Left forelimb (tissue), 1 donor: Measurements from ENCODE around the gene TMEM63C.

Source experiments
- DNase-seq: peaks from one replicate; pipeline ENCODE4 v3.0.0-alpha.2; 2018; ENCODE audit warnings: low spot score

The TMEM63C gene

DNA sequence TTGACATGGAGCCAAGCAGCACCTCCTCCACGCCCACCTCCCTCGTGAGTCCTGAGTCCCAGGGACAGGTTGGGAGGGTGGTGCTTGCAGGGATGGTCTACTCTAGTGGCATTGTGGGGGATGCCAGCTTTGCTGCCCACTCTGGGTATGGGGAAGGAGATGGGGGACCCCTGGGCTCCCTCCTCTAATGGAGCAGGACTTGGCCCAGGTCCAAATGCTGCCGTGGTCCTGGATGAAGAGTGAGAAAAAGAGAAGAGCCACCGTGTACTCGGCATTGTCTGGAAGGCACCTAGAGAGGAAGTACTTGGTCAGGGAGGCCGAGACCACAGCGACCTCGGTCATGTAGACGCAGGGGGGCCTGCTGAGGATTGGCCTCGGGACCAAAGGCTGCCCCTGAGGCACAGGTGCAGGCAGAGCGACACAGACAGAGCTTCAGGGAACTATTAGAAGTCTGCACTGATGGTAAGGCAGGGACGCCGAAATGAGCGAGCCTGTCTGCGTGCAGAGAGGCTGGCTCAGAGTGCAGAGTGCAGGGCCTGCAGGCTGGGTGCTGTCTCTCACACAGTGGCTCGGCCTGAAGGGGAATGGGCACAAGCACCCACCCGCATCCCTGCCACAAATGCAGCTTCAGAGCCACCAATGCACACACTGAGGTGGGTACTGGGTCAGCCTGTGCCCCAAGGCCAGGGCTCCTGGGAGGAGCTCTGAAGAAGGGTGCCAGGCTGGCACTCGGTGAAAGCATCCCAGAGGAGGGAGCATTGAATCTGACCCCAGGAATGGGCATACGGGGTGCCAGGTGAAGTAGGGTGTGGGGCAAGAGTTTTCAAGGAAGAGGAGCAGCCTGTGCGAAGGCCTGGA lies 72.0 kb downstream of the TMEM63C start:
- no peak for DNase-seq

DNA sequence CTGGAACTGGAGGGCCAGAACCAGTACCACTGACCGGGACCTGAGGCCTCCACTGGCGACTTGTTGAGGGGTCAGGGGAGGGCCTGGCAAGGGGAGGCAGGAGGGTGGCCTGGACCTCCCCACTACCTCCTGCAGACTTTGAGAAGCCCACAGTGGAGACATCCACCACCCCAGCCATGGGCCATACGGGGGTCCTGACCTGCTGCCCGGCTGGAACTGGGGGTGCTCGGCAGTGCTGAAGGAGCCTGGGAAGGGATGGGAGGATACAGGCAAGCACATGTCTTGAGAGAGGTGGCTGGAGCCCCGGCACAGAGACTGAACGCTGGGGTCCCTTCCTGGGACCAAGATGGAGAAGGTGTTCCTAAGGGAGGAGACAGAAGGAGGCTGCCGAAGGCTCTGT lies 75.1 kb downstream of the TMEM63C start:
- DNase-seq = no peak

DNA sequence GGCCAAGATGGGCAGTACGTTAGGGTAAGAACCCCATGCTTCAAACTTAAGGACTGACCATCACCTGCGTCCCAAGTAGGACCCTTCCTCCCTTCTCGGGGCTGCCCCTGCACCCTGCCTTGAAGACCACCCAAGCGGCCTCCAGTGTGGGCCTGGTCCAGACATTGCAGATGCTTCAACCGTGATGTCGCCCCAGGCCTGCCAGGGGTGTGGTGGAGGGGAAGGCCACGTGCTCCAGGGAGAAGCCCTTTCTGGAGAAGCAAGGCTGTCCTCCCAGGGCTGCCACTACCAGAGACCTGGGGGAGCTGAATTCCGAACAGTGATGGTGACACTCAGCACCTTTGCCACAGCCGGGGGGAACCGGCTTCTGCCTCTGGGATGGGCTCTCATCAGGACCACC lies 76.1 kb downstream of the TMEM63C start:
- no peak for DNase-seq

DNA sequence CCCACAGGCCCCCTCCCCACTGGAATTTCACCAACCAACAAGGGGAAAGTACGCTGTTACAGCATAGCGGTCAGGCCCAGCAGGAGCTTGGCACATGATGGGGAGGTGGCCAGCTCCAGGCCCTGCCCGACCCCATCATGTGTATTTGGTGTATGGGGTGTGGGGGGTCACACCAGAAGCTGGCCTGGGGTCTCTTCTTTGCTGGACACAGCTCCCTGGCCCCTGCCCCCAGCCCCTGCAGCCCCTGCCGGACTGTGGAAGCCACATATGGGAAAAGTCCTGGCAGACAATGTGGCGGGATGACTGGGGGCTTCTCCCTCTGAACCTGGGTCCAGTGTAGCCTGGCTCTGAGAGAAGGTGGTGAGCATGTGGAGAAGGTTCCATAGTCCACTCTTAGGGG lies 77.0 kb downstream of the TMEM63C start:
- no peak for DNase-seq

DNA sequence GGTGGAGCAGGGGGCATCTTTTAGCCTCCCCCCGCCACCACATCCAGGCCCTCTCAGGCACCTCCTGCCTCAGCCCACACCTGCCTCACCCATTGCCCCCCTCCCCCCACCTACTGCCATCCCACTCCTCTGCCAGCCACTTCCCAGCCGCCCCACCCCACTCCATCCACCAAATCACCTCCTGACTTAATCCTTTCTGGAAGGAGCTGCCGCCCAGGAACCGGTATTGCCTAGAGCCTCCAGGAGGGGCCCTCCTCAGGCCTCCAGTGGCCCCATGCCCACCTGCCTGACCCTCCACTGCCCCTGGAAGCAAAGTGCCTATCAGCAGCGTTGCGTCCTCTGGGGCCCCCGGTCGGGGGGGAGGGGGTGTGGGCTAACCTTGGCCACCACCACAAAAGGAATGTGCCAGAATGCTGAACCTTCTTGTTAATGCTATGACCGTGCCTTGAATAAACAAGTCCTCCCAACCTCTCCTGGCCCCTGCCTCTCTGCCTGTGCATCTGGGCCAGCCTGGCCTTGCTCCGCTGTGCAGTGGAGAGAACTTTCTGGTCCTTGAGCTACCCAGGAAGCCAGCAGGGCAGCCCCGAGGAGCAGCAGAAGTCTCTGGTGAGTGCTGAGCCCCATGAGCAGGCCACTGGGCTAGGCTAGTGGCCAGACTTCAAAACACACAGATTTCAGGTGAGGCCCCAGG lies 77.6 kb downstream of the TMEM63C start:
- no peak for DNase-seq

DNA sequence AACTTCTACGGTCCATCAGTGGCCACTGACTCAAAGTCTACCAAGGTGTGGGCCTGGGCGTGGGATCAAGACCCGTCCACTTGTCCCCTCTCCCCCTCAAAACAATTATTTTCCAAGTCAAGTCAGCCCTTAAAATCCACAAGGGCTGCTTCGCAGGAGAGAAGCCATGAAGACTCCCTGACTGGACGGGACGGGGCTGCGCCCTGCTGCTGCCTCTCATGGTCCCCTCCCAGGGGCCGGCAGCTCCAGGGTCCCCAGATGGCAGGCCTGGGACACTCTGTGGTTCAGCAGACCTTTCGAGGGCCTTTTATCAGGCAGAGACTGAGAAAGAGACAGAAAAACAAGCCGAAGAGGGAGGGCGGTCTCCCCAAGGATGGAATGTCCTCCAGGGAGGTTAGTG lies 78.6 kb downstream of the TMEM63C start:
- DNase-seq = no peak

DNA sequence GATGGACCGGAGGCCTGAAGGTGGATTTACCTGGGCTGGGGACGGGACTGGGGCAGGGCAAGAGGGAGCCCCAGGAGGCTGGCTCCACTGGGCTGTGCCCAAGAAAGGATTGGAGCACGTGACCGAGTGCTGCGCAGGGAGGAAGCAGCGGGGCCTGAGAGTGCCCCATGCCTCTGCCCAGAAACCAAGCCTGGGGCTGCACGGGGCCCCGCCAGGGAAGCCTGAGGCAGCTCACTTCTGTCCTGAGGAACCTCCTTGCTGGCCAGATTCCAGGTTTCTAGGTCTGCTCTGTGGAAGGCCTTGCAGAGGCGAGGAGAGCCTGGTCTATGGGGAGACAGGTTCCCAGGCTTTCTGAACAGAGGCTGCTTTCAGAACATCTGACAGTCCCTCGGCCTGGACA lies 79.0 kb downstream of the TMEM63C start:
- no peak for DNase-seq

DNA sequence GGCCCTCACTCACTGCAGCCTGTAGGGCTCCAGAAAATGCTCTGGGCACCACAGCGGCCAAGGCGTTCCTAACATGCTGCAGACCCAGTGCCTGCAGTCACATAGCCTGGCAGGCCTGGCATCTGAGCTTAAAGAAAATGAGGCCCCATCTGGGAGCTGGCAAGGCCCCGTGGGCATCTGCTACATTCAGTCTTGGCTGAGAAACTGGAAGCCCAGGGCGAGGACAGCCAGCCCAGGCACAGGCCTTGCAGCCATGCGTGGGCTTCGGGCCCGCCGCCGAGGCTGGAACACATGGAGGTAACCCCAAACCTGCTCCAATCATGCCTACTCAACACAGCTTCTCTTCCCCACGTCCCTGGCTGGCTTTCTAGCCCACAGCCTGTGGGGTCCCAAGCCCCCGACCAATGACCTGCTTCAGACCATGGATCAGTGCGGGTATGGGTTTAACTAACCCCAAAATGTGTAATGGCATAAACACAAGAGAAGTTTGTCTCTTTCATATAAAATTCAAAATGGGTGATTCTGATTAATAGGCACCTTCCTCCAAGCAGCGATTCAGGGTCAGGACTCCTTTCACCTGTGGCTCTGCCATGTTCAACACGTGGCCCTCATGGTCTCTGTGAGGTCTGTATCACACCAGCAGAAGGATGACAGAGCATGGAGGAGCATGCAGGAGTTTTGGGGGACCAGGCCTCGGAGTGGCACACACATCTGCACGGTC lies 83.0 kb downstream of the TMEM63C start:
- no peak for DNase-seq

DNA sequence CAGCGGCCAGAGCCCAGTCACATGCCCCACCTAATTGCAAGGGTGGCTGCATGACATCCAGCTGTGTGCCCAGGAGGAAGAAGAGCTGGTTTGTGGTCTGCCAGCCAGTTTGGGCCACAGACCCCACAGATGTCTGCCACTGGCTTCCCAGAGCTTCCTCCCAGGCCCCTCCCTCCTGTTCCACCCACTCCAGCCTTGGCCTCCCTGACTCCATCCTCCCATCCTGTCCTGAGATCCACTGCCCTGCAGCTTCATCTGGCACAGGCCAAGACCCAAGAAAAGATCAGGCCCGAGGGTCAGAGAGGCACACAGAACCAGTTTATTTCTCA lies 83.6 kb downstream of the TMEM63C start:
- DNase-seq = no peak

DNA sequence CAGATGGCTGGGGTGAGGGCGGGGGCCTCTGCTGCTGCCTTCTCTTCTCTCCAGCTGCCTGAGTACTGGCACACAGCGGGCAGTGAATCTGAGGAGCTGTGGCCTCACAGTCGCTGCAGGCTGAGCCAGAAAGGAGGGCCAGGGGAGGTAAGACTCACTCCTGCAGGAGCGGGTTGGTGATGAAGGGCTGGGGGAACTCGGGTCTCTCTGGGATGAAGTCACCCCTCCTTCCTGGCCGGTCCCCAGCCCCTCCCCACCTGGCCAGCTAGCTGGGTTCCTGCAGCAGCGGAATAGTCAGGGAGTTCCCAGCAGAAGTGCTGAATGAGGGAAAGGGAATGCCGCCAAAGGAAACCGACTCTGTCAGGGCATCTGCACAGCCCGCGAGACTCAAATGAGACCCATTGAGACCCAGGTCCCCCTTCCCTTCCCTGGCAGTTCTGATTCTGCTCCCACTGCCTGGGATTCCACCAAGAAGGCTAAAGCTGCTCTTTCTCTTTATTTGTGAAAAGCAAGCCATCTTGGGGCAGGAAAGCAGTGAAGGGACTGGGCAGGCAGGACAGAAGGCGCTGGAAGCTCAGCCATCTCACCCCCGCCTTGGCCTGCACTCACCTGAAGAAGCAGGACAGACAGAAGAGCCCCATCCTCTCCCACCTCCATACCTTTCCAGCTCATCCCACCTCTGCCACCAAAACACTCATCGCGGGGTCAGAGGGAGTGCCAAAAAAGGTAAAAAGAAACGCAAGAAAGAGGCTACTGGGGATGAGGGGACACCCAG lies 84.2 kb downstream of the TMEM63C start:
- DNase-seq = no peak

DNA sequence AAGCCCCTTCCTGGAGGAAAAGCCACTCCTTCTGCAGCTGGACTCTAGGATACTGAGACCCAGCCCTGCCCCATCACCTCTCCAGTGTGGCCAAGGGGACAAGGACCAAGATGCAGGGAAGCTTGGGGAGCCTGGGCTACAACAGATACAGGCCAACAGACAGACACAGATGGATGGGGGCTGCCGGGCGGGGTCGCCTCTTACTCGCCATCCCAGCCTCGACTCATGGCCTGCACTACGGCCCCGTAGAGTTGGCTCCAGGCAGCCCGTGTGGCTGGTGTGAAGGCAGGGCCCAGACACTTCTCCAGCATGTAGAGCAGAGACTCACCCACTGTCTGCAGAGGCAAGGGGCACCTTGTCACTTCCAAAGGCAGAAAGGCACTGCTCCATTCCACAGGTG lies 84.7 kb downstream of the TMEM63C start:
- no peak for DNase-seq

DNA sequence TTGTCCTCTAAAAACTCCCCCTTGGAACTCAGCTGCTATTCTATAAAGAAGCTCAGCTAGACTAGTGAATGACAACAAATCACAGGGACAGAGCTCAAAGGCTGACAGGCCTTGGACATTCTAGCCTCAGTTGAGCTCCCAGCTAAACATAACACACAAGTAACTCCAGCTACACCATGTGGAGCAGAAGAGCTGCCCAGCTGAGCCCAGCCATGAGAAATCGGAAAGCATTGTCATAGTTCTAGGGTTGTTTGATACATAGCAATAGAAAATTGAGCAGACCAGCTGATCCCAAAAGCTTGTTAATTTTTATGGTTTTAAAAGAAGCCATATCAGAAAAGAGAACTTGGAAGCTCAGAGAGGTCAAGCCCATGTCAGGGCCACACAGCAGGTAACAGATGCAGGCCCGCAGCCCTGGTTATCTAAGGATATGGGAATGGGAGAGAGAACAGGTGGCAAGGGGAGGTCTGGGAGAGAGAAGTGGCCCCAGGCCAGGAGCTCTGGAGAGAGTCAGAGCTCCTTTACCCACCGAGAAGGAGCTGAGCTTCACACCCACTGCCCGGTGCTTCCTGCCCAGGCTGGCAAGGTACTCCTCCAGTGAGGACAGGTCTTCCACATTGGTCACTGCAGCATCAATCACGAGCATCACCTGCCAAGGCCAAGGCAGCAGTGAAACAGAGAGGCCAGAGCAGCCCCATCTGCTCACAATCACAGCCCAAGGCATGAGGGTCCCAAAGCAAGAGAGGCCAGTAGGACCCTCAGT lies 86.5 kb downstream of the TMEM63C start:
- DNase-seq = no peak

DNA sequence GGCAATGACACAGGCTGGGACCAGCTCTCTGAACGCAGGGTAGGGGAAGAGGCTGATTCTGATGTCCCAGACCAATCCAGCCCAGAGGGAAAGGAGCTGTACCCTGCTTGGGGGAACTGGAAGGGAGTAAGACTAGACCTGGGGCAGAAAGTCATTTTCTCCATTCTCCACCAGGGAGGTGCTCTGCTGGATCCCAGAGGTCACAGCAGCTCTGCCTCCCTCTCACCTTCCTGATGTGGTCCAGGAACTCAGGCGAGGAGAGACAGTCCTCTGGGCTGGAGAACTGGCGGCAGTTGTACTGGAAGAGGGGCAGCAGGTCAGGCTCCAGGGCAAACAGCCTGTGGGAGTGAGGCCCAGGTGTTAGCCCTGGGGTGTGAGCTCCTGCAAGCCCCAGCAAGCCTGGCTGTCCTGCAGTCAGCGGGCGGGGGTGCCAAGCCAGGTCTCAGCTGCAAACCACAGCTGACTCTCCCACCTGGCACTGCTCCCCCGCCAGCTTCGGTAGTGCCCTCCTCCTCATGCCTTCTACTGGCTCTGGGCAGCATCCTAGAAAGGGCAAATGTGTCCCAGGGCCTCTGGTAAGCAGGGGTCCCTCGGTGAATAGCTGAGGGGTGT lies 87.5 kb downstream of the TMEM63C start:
- DNase-seq = no peak

DNA sequence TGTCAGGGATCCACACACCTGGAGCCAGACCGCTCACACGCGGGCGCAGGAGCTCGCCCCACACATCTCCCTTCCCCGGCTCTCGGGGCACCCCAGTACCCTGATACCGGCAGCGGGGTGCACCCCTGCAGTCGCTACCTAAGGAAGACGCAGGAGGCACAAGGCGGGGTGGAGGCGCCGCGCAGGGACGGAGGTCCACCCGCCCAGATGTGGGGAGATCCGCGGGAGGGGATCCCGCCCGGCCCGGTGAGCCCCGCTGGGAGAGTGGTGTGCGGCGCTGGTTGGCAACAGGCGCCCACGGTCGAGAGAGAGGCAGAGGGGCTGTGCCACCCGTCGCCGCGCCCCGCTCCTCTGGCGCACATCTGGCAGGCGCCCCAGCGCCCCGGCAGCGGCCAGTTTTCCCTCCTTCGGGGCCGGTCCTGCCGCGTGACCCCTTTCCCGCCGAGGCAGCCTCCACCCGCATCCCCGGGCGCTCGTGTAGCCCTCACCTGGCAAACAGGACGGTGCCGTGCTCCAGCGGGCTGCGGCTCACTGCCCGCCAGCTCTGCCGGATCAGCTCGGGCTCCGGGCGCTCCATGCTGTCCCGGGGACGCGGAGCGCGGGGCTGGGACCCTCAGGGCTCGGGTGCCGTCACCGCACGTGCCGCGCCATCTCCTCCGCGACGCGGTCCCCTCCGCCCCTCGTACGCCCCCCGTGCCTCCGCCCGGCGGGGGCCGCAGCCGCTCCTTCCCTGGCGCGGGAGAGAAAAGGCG lies 88.9 kb downstream of the TMEM63C start:
- DNase-seq = no peak

DNA sequence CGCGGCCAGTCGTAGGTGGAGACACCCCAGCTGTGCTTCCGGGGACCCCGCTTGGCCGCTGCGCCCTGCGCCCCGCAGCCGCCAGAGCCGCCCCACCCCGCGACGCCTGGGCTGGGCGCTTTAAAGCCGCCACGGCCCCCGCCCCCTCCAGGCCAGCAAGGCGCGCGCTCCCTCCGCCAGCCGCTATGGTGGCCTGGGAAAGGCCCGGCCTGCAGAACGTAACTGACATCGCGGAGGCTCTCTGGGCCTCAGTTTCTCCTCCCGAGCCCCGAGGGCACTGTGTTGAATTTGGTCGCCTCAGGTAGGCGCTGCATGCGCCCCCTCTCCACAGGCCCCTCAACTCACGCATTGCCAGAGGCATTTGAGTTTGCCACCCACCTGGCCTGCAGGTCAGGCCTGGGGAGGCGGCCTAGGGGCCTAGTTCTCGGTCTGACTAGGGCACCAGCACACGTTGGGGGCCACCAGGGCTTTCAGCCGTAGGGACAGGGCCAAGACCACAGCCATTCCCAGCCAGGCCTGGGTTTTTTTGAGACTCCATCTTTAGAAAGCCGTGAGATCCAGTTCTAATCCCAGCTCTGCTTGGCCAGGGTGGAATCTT lies 89.6 kb downstream of the TMEM63C start, which contains the start of gene NGB:
NGB (minus strand) TSS at position 94 of the 598 bp plus-strand sequence. CDS start 269 bp downstream, outside the sequence.
- DNase-seq = no peak

DNA sequence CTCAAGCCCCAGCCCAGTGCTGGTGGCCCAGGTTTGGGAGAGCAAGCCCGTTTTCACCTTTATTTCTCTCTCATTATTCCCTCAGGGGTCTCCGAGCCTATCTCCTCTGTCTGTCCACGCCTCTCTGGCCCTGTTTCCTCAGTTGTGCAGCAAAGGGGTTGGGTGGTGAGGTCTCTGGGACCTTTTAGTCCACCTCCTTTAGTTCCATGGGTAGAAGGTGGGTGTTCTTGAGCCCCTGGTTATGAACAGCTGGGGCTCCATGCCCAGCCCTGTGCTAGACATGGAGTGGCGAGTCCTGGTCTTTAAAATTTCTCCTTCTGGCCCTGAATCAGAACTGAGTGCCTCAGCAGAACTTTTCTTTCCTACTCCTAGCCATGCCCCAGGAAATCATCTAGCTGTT lies 90.7 kb downstream of the TMEM63C start:
- DNase-seq = no peak

DNA sequence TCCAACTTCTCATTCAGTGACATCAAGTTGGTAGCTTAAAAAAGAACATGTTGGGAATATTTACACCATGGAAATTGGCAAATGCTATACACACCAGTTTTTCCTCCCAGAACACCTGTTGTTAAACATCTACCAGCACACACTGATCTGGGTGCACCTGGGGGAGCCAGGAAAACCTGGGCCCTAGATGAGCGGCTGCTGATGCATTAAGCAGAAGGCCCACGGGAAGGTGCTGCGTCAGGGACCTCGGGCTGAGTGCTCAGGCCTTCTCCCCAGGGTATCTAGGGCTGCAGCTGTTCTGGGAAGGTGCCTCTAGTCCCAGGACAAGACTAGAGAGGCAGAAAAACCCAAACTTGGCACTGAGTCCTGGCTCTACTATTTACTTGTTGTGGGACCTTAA lies 92.2 kb downstream of the TMEM63C start:
- DNase-seq = no peak

DNA sequence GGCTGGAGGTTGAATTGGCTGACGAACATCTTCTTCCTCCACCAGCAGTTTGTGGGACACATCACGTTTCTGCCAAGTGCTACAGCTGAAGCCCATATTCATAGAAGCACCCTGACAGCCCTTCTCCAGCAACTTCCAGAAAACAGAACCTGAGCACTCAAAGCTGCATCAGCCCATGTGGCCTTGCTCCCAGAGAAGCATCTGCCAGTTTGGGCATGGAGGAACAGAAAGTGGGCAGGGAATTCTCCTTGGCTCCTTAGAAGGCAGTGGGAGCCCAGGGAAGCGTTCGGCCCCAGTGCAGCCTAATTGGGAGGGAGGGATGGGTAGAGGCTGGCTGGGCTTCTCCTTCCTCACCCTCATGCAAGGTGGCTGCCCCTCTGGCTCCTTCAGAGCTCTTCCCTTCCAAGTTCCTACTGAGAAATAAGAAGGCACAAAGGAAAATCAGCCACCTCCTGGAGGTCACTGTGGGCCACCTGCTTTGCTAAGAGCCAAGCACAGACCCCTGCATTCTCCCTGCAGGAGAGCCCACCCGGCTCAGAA lies 93.5 kb downstream of the TMEM63C start:
- no peak for DNase-seq

DNA sequence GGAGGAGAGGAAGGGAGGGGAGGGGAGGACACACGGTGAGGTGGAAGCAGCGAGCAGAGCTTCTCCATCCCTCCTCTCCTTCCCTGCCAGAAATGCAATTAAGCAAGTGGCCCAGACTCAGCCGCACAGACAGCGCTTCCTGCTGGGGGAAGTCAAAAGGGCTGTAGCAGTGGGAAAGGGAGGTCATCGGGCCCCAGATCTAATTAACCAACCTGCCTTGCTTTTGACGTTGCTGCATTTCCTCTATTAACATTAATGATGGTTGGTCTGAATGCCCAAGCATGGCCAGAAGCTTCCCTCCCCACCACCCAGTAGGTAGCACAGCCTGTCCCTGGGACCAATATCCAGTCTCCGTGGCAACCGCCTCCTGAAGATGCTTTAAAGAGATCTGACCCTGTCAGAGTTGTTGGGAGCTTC lies 94.0 kb downstream of the TMEM63C start:
- DNase-seq = no peak
